Measurements from ENCODE around the gene CCBE1.
A peak's percentile ranks its signal among the peaks of the same experiment; 100 is the strongest.
"Not testable (repeated sequence)": the region's sequence is repeated elsewhere in the genome, so short reads cannot be mapped to it uniquely, and the experiment has no call there.

Gene CCBE1

DNA sequence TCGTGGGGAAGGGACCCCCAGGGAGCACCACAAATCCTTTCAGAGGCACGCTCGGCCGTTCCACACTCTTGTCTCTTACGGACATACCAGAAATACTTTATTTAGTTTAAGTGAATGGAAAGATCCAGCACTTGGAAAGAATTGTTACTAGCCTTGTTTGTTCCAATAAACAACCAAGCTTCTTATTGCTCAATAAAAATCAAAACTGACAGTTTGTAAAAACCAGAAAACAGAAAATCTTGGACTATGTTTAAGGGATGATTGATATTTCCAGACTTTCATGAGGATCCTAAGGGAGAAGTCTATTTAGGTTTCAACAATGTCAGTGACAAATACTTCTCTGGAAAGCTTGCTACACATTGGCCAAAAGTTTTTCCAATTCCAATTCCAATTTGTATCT lies 31.6 kb upstream of the CCBE1 start:
- no peak overlapping the region for H3K4me3 ChIP-seq (ENCODE audit: low read length)
- no peaks in the 10 kb centered on the region for H3K4me1 ChIP-seq (ENCODE audit: control insufficient read depth, insufficient read depth, low read length)
- no peak overlapping the region for H3K27ac ChIP-seq (ENCODE audit: low read depth, low read length)

DNA sequence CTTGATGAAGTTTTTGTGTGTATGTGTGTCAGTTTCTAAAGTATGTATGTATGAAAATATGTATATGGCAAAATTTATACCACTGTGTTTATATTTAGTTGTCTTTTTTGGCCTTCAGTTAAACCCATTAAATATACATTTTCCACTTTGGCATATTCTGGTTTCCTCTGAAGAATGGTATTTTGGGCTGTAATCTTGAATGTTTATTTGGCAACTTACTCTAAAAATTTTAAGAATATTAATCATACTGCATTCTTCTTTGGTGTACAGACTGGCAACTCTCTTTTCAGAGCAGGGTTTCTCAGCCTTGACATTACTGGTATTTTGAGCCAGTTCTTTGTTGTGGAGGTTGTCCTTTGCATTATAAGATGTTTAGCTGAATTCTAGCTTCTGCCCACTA lies 27.9 kb upstream of the CCBE1 start:
- H3K27ac ChIP-seq (ENCODE audit: low read depth, low read length), result no peak overlapping the region
- no peaks in the 10 kb centered on the region for H3K4me1 ChIP-seq (ENCODE audit: control insufficient read depth, insufficient read depth, low read length)
- no peak overlapping the region for H3K4me3 ChIP-seq (ENCODE audit: low read length)
- no peaks in the 10 kb centered on the region for H3K27me3 ChIP-seq (ENCODE audit: control insufficient read depth, insufficient read depth, low read length)
- H3K9ac ChIP-seq (ENCODE audit: low read length), result no peak overlapping the region
- H3K36me3 ChIP-seq (ENCODE audit: control insufficient read depth, insufficient read depth, low read length), result no peaks in the 10 kb centered on the region

More for the DNA sequence above, 31.6 kb upstream of the CCBE1 start:
- H3K27me3 ChIP-seq (ENCODE audit: control insufficient read depth, insufficient read depth, low read length), result no peaks in the 10 kb centered on the region
- H3K9ac ChIP-seq (ENCODE audit: low read length), result no peak overlapping the region
- H3K36me3 ChIP-seq (ENCODE audit: control insufficient read depth, insufficient read depth, low read length), result no peaks in the 10 kb centered on the region

DNA sequence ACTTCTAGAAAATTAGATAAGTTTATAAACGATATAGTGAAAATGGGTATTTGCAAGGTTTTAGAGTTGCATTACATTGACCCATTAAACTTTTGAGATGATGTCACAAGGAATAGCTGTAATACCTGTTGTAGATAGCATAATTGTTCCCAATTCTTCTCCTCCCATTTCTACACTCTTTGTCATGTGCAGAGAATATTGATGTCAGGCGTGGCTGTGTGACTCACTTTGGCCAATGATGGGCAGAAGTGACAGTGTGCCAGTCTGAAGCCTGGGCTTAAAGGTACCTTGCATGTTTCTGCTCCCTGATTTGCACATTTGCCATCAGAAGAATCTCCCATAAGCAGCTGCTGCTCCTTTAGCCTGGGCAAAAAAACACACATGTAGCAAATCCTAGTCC lies 26.9 kb upstream of the CCBE1 start:
- Histone ChIP-seq H3K36me3 (ENCODE audit: control insufficient read depth, insufficient read depth, low read length) (no peaks in the 10 kb centered on the region), H3K9ac (ENCODE audit: low read length) (no peak overlapping the region), H3K27ac (ENCODE audit: low read depth, low read length) (no peak overlapping the region), H3K4me3 (ENCODE audit: low read length) (no peak overlapping the region), H3K4me1 (ENCODE audit: control insufficient read depth, insufficient read depth, low read length) (peaks cover 6% of the 10 kb centered on the region), H3K27me3 (ENCODE audit: control insufficient read depth, insufficient read depth, low read length) (no peaks in the 10 kb centered on the region)

DNA sequence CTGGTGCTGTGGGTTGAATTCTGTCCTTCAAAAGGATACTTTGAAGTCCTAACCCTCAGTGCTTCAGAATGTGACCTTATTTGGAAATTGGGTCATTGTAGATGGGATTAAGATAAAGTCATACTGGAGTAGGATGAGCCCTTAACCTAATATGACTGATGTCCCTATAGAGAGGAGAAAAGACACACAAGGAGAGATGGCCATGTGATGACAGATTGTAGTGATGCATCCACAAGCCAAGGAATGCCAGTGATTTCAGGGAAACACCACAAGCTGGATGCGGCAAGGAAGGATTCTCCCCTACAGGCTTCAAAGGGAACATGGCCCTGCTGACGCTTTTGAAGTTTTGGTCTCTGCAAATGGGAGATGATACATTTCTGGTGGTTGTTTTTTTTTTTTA lies 24.7 kb upstream of the CCBE1 start:
- no peak overlapping the region for H3K9ac ChIP-seq (ENCODE audit: low read length)
- no peaks in the 10 kb centered on the region for H3K36me3 ChIP-seq (ENCODE audit: control insufficient read depth, insufficient read depth, low read length)
- no peak overlapping the region for H3K27ac ChIP-seq (ENCODE audit: low read depth, low read length)
- no peaks in the 10 kb centered on the region for H3K27me3 ChIP-seq (ENCODE audit: control insufficient read depth, insufficient read depth, low read length)
- peaks cover 6% of the 10 kb centered on the region for H3K4me1 ChIP-seq (ENCODE audit: control insufficient read depth, insufficient read depth, low read length)
- no peak overlapping the region for H3K4me3 ChIP-seq (ENCODE audit: low read length)

DNA sequence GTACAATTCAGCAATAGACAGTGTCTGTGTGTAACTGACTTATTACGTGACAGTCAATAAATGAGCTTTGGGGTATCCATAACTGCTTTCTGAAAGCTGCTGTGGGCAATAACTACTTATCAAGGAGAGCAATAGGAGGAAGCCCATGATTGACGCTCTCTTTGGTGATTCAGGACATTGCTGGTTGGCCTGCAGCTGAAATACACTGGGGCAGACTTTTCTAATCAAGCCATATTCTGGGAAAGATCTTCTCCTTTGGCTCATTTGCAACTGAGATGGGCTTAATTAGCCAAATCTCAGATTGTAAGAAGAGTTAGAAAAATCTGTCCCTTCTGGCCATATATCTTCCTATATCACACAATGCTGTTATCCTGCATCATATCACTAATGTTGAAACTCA lies 24.0 kb upstream of the CCBE1 start:
- peaks cover 6% of the 10 kb centered on the region for H3K4me1 ChIP-seq (ENCODE audit: control insufficient read depth, insufficient read depth, low read length)
- H3K9ac ChIP-seq (ENCODE audit: low read length), result no peak overlapping the region
- H3K36me3 ChIP-seq (ENCODE audit: control insufficient read depth, insufficient read depth, low read length), result no peaks in the 10 kb centered on the region
- H3K27ac ChIP-seq (ENCODE audit: low read depth, low read length), result no peak overlapping the region
- no peaks in the 10 kb centered on the region for H3K27me3 ChIP-seq (ENCODE audit: control insufficient read depth, insufficient read depth, low read length)
- H3K4me3 ChIP-seq (ENCODE audit: low read length), result no peak overlapping the region

DNA sequence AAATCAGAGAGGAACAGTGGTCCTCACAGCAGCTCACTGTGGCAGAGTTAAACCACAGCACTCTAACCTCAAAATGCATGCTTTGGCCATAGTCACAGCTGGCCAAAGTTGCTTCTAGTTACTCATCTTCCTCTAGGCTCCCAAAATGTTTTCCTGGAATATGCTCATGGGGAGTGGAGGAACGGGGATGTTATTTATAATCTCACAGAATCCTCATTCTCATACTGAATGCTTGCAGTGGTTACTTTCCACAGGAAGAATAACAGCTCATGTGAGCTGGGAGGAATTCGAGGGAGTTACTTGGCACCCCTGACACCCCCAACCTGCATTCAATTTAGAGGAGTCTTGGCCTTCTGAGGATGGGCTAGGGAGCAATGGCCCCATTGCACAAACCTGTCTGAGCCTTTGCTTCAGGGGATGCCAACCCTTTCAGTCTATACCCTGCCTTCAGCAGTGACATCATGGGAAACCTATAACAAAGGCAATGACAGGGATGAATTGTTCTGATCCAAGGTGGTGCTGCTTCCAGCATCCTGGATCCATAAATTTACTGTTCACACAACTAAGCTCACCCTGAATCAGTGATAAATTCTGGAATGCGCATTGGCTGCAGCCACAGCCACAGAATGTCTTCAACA lies 22.4 kb upstream of the CCBE1 start:
- Histone ChIP-seq H3K27ac (ENCODE audit: low read depth, low read length) (peak overlapping the region; percentile 30), H3K4me3 (ENCODE audit: low read length) (no peak overlapping the region), H3K4me1 (ENCODE audit: control insufficient read depth, insufficient read depth, low read length) (peaks cover 6% of the 10 kb centered on the region), H3K27me3 (ENCODE audit: control insufficient read depth, insufficient read depth, low read length) (no peaks in the 10 kb centered on the region), H3K36me3 (ENCODE audit: control insufficient read depth, insufficient read depth, low read length) (no peaks in the 10 kb centered on the region), H3K9ac (ENCODE audit: low read length) (no peak overlapping the region)

DNA sequence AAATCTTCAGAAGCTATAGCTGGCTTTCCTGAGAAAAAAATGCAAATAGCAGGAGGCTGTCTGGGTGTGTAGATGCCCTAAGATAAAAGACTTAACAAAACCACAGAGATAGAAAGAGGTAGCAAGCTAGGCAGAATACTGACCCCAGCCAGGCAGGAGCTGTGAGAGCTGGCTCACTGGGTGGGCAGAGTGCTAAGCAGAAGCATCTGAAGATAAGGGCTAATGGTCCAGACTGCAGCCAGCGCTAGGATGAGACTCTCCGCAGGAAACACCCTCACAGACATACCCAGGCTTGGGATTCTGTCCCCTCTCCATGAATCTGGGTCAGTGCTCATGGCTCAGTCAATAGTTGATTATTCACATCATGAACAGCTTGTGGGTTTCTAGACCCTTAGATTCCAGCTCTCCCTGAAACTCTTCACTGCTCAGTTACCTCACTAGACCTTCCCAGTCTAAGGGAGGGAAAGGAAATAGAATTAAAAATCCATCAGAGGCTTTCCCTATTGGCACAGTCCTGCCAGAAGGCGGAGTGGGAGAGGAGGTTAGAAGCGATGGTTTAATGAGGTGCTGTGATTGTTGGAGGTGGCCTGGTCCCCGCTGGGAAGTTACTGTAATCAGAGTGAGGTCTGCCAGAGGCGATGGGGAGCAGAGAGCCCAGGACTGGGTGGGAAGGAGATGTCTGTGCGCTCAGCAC lies 21.4 kb upstream of the CCBE1 start:
- Histone ChIP-seq H3K4me3 (ENCODE audit: low read length) (no peak overlapping the region), H3K4me1 (ENCODE audit: control insufficient read depth, insufficient read depth, low read length) (peaks cover 6% of the 10 kb centered on the region), H3K27ac (ENCODE audit: low read depth, low read length) (no peak overlapping the region), H3K27me3 (ENCODE audit: control insufficient read depth, insufficient read depth, low read length) (no peaks in the 10 kb centered on the region), H3K9ac (ENCODE audit: low read length) (no peak overlapping the region), H3K36me3 (ENCODE audit: control insufficient read depth, insufficient read depth, low read length) (no peaks in the 10 kb centered on the region)

DNA sequence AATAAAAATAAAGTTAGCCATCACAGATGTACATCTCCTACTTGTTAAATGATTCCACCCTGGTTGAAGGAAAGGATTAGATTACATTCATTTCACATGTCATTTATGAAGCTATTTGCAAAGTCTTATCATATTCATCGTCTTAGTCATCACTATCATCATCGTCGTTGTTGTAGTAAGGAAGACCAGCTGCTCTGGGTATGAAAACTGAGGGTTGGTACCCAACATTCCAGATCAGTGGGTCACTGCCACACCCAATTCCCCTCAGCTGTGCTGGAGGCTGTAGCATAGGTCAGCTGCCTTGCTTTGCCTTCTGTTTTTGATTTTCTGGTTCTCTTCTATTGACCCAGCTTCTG lies 20.9 kb upstream of the CCBE1 start:
- Histone ChIP-seq H3K4me1 (ENCODE audit: control insufficient read depth, insufficient read depth, low read length) (peaks cover 6% of the 10 kb centered on the region), H3K27ac (ENCODE audit: low read depth, low read length) (no peak overlapping the region), H3K4me3 (ENCODE audit: low read length) (no peak overlapping the region), H3K9ac (ENCODE audit: low read length) (no peak overlapping the region), H3K36me3 (ENCODE audit: control insufficient read depth, insufficient read depth, low read length) (no peaks in the 10 kb centered on the region), H3K27me3 (ENCODE audit: control insufficient read depth, insufficient read depth, low read length) (no peaks in the 10 kb centered on the region)

DNA sequence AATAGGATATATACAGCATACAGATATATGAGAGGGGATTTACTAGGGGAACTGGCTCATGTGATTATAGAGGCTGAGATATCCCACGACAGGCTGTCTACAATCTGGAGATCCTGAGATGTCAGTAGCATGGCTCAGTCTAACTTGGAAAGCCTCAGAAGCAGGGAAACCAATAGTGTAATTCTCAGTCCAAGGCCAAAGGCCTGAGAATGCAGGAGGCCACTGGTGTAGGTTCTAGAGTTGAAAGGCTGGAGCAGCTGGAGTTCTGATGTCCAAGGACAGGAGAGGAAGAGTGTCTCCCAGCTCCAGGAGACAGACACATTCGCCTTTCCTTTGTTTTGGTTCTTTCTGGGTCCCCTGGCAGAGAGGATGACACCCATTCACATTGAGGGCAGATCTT lies 20.1 kb upstream of the CCBE1 start:
- Histone ChIP-seq H3K27me3 (ENCODE audit: control insufficient read depth, insufficient read depth, low read length) (no peaks in the 10 kb centered on the region), H3K36me3 (ENCODE audit: control insufficient read depth, insufficient read depth, low read length) (no peaks in the 10 kb centered on the region), H3K27ac (ENCODE audit: low read depth, low read length) (no peak overlapping the region), H3K4me3 (ENCODE audit: low read length) (no peak overlapping the region), H3K9ac (ENCODE audit: low read length) (no peak overlapping the region), H3K4me1 (ENCODE audit: control insufficient read depth, insufficient read depth, low read length) (peaks cover 6% of the 10 kb centered on the region)

DNA sequence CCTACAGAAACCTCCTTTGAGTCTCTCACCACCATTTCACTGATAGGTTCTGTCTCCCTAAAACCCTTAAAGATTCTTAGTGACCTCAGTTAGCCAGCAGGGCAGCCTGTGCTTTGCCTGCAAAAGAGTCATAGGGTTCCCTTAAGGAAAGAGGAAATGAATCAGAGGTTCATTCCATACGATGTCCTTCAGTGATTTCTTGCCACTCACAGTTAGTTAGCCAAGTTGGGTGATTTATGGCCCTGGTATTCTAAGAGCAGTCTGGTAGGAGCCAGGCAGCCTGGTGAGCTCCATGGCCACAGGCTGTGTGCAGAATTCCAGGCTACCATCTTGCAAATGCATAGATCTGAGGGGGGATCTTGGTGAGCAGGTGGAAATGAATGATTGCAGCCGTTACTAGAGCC lies 18.7 kb upstream of the CCBE1 start:
- Histone ChIP-seq H3K27ac (ENCODE audit: low read depth, low read length) (no peak overlapping the region), H3K9ac (ENCODE audit: low read length) (no peak overlapping the region)

DNA sequence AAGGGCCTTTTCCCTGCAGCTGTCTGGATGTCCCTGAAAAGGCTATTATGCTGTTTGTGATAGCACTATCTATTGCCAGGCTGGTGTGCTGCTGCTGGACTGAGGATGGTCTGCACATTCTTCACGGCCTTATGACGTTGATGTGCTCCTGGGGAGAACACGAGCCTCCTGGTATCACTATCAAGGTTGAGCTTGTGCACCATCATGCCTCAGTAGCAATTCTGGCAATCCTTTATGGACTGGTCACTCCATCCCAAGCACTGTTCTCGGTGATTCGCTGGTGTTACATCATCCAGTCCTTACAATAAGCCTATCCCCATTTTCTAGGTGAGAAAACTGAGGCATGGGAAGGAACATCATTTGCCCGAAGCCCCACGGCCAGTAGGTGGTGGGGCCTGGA lies 18.2 kb upstream of the CCBE1 start:
- no peak overlapping the region for H3K9ac ChIP-seq (ENCODE audit: low read length)
- H3K4me3 ChIP-seq (ENCODE audit: low read length), result no peak overlapping the region
- H3K27ac ChIP-seq (ENCODE audit: low read depth, low read length), result no peak overlapping the region
- H3K27me3 ChIP-seq (ENCODE audit: control insufficient read depth, insufficient read depth, low read length), result no peaks in the 10 kb centered on the region
- no peaks in the 10 kb centered on the region for H3K36me3 ChIP-seq (ENCODE audit: control insufficient read depth, insufficient read depth, low read length)
- H3K4me1 ChIP-seq (ENCODE audit: control insufficient read depth, insufficient read depth, low read length), result peaks cover 6% of the 10 kb centered on the region

More for the DNA sequence above, 18.7 kb upstream of the CCBE1 start:
- Histone ChIP-seq H3K27me3 (ENCODE audit: control insufficient read depth, insufficient read depth, low read length) (no peaks in the 10 kb centered on the region), H3K4me1 (ENCODE audit: control insufficient read depth, insufficient read depth, low read length) (peaks cover 6% of the 10 kb centered on the region), H3K36me3 (ENCODE audit: control insufficient read depth, insufficient read depth, low read length) (no peaks in the 10 kb centered on the region), H3K4me3 (ENCODE audit: low read length) (no peak overlapping the region)

DNA sequence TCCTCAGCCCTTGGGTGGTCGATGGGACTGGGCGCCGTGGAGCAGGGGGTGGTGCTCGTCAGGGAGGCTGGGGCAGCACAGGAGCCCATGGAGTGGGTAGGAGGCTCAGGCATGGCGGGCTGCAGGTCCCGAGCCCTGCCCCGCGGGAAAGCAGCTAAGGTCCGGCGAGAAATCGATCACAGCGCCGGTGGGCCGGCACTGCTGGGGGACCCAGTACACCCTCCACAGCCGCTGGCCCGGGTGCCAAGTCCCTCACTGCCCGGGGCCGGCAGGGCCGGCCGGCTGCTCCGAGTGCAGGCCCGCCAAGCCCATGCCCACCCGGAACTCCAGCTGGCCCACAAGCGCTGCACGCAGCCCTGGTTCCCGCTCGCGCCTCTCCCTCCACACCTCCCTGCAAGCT lies 16.9 kb upstream of the CCBE1 start:
- H3K27ac ChIP-seq (ENCODE audit: low read depth, low read length); H3K9ac ChIP-seq (ENCODE audit: low read length); H3K36me3 ChIP-seq (ENCODE audit: control insufficient read depth, insufficient read depth, low read length); H3K4me1 ChIP-seq (ENCODE audit: control insufficient read depth, insufficient read depth, low read length); H3K4me3 ChIP-seq (ENCODE audit: low read length); H3K27me3 ChIP-seq (ENCODE audit: control insufficient read depth, insufficient read depth, low read length): not testable (repeated sequence)

DNA sequence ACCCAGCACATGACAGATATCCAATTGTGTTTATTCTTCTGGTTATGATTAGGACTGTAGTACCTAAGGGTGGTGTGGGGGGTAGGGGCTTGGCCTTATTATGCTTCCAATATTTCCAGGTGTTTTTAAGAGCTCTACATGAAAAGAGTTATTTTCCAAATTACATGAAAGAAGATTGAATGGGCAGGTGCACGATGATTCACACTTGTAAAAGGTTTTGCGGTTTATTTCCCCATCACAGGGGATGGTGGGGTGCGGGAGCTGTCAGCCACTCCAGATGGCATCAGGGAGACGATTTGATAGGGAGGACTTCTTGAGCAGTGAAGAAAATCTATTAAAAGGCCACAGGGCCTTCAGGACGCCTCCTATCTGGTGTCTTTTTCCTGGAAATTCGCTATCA lies 15.1 kb upstream of the CCBE1 start:
- no peak overlapping the region for H3K9ac ChIP-seq (ENCODE audit: low read length)
- H3K4me1 ChIP-seq (ENCODE audit: control insufficient read depth, insufficient read depth, low read length), result no peaks in the 10 kb centered on the region
- no peak overlapping the region for H3K4me3 ChIP-seq (ENCODE audit: low read length)
- no peak overlapping the region for H3K27ac ChIP-seq (ENCODE audit: low read depth, low read length)
- no peaks in the 10 kb centered on the region for H3K27me3 ChIP-seq (ENCODE audit: control insufficient read depth, insufficient read depth, low read length)
- H3K36me3 ChIP-seq (ENCODE audit: control insufficient read depth, insufficient read depth, low read length), result no peaks in the 10 kb centered on the region

Measured in rectal smooth muscle tissue (tissue), 1 donor.